Activated CD4-positive, alpha-beta T cell treated with anti-CD3 and anti-CD28 coated beads, Interleukin-2, Interleukin-6, amounts not matched to agents 100 ng/mL and 50 ng/mL, durations not matched to agents 16 hours and 8 hours (primary cell): ENCODE results near the gene NANS.
A peak's percentile ranks its signal among the peaks of the same experiment; 100 is the strongest.
"Not testable (repeated sequence)": the region's sequence is repeated elsewhere in the genome, so short reads cannot be mapped to it uniquely, and the experiment has no call there.

ENCODE experiments used
- DNase-seq: peaks from one replicate; pipeline ENCODE4 v3.0.0-alpha.2; 2020

The NANS gene

GRCh38 chr9:98104445-98104881 lies 47.9 kb downstream of the NANS start:
- no peak for DNase-seq

DNA sequence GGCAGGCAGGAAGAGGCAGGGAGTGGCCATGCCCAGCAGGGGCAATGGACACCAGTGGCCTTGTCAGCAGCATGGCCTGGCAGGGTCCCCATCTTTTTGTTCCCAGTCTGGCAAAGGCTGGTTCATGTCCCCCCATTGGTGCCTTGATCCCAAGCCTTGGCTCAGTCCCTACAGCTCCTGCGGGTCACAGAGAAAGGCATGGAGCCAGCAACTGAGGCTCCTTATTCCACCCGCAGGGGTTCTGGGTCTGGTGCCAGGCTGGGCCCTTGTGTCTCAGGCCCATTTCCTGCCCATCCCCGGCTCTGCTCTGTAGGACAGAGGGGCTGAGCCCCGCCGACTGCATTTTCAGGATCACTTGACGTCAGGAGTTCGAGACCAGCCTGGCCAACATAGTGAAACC lies 48.5 kb downstream of the NANS start:
- DNase-seq: no peak

GRCh38 chr9:98107926-98108325 lies 51.4 kb downstream of the NANS start:
- no peak for DNase-seq

- DNase-seq: peak; percentile 58
Measured at GRCh38 chr9:98108531-98109031, 52.0 kb downstream of the NANS start.

GRCh38 chr9:98109052-98109451 lies 52.5 kb downstream of the NANS start:
- no peak for DNase-seq

GRCh38 chr9:98117097-98117496 lies 60.6 kb downstream of the NANS start:
- not testable (repeated sequence) for DNase-seq

DNA sequence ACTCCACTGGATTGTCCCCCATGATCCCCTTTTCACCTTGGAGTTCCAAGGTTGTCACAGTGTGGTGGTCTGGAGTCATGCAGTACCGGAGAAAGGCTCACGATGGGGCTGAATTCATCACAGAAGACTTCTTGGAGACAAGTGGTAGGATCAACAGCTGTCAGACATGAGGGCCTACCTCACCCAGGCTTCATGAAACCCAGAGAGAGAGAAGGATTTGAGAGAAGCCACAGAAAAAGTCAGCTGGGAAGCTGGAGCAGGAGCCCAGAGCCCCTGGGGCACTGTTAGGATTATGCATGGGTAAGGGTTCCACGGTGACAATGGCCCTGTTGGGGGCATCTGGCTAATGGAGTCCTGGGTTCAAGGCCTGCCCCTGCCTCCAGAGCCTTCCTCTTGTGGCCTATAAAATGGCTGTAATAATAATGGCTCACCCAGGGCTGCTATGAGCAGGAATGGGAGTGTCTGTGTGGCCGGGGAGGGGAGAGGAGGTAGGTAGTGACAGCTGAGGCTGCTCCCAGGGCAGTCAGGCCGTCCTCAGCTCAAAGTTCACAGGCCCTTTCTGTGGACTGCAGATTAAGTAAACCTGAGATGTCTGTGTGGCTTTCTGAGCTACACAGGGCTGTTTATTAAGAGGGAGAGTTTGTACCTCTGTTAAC lies 61.6 kb downstream of the NANS start:
- peak; percentile 63 for DNase-seq

DNA sequence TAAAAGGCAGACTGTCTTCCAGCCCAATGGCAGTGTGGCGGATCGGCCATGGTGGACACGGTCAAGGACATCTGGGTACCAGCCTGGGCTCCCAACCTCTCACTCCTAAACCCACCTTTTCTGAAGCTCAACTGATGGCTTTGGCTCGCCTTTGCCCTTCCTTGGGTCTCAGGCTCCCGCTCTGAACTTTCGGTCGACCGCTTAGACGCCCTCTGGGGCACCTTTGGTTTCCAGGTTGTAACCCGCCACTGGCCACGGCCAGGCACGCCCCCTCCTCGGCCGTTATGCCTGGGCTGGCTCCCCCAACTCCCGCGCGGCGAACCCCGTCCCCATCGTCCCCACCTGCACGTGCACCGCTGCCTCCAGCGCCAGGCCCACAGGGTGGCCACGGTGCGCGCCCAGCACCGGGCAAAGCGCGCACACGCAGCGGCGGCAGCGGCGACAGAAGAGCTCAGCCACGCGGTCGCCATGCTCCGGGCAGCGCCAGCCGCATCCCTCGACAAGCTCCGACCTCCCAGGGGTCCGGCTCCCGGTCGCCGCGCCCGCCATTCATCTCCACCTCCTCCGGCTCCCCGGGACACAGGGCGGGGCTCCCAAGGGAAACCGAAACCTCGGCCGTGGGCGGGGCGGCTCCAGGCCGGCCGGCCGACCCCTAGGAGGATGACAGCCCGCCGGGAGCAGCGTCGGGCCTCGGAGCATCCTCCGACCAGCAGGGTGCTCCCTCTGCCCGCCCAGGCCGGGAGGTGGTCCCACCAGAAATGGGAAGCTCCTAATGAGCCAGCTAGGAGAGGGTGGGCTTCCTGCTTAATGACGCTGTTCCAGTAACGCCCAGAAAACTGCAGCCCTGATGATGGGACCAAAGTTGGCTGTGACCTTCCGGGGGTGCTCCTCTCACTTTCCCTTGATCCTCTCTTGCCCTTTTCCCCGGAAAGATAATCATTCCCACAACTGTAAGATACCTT lies 62.4 kb downstream of the NANS start, which contains the start of gene TRIM14:
Gene TRIM14, minus strand, starts transcription at position 583 of the 962 bp plus-strand sequence. Its CDS starts 34 bp downstream, at position 549.
- peak; percentile 76 for DNase-seq

DNA sequence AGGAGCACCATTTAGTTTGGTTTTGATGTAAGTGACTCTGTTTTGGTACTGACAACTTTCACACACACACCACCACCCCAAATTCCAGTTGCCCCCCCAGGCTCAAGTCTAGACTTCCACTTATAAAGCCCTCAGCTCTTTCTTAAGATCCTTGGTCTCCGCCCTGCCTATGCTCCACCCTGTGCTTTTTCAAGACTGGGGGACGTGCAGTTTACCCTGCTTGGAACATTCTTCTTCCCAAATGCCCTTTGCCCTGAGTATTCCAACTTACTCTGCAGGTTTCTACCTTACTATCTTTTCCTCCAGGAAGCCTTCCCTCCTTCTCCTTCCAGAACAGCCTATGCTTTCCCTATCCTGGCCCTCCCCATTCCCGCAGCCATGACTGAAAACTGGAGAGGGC lies 63.9 kb downstream of the NANS start:
- no peak for DNase-seq

GRCh38 chr9:98121058-98121457 lies 64.5 kb downstream of the NANS start:
- no peak for DNase-seq

GRCh38 chr9:98124091-98124490 lies 67.6 kb downstream of the NANS start:
- DNase-seq: not testable (repeated sequence)

- no peak for DNase-seq
Measured at GRCh38 chr9:98124637-98125426, 68.3 kb downstream of the NANS start.

- DNase-seq: no peak
Measured at GRCh38 chr9:98127226-98127625, 70.7 kb downstream of the NANS start.

DNA sequence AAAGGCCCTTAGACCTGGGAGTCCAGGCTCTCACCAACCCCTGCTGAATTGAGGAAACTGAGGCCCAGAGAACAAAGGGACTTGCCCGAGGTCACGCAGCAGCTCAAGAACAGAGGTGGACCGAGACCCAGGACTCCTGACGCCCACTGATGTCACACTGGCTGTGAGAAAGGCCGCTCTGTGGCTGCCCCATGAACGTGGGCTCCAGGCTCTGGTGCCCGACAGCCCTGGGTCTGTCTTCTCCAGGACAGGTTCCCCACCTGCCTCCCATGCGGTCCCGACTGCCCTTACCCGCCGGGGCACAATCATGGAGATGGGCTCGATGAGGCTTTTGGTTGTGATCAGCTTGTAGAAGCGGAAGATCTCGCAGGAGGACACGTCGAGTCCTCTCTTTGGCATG lies 71.8 kb downstream of the NANS start:
- DNase-seq: no peak

DNA sequence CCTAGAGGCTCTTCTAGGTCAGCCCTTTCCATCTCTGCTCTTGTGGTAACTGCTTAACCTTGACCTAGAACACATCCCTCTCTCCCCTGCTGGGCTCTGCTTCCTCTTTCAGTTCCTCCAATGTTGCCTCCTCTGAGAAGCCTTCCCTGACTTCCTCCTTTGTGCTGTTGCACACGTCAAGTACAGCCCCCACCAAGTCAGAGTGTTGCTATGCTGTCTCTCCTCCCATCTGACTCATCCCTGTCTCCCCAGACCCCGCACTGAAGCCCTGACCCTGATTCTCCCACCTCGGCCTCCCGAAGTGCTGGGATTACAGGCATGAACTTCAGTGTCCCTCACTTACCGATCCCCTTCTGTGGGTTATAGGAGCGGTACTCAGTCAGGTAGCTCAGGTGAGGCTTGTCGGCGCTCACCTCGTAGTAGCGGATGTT lies 72.9 kb downstream of the NANS start:
- no peak for DNase-seq

- DNase-seq: not testable (repeated sequence)
Measured at GRCh38 chr9:98130060-98130459, 73.5 kb downstream of the NANS start.

DNA sequence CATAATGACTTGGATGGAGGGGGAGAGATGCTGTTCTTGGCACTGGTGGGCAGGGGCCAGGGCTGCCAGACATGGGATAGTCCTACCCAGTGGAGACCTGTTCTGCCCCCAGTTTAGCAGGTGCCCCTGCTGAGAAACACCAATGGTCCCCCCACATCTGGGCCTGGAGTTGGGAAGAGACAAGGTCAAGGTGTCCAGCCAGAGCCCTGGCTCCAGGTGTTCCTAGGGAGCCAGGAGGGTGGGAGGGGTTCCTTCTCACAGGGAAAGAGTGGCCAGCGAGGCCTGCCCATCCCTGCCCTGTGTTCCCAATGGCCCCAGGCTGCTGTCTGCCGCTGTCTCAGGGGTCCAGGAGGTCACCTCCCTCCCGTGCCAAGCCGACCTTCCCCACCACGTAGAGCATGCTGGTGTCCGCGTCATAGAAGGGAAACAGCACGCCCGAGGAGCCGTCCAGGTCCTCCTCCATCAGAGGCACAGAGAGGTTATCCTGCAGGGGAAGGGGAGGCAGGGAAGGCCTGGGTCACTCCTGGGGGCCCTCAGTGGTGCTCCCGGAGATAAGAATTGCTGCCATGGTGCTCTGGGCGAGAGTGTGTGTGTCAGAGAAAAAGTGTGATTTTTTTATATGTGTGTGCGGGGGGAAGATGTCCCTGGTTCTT lies 74.2 kb downstream of the NANS start:
- DNase-seq: no peak

- no peak for DNase-seq
Measured at GRCh38 chr9:98132158-98132557, 75.6 kb downstream of the NANS start.
